SK-N-SH (cell line): ENCODE results near the gene PYY. TPM values are rescaled to one million over a fixed set of nuclear protein-coding genes. Genes with fewer than 3 reads are reported as not detected.
A peak's percentile ranks its signal among the peaks of the same experiment; 100 is the strongest.

ENCODE experiments used
- CTCF ChIA-PET: fragments of 300-600, 350-600 bp; formaldehyde crosslinking; extraction: SDS; loops from one replicate; lab custom pipeline; 2021; lab: Yijun Ruan, JAX
- POLR2A ChIA-PET: fragments of 350-600 bp; sonication (Branson Sonifier 250); formaldehyde crosslinking; extraction: SDS; loops from one replicate; lab custom pipeline; 2020; ENCODE audit warnings: antibody characterized with exemption, inconsistent platforms; lab: Yijun Ruan, JAX
- DNase-seq: peaks from one replicate; pipeline ENCODE4 v3.0.0; 2012
- H2AFZ ChIP-seq: fragments of 200-600 bp; sonication (generic); 2 replicates; pipeline ENCODE4 v1.8.1; 2016; ENCODE audit warnings: antibody characterized with exemption, mild to moderate bottlenecking, low read depth
- H3F3A ChIP-seq: fragments of 200-600 bp; sonication (generic); replicated peaks from 2 replicates; pipeline ENCODE3; 2016; ENCODE audit warnings: antibody characterized with exemption, mild to moderate bottlenecking; ENCODE audit not compliant: insufficient read depth
- H3K27ac ChIP-seq, 2 experiments: fragments of 200-500 bp in 1 of 2; fragments of 200-600 bp in 1 of 2; sonication (Bioruptor generic) in 1 of 2; sonication (generic), shearing (Covaris generic) in 1 of 2; 2 replicates each; pipeline versions ENCODE4 v1.5.1 to v1.6.1; 2014 to 2016; ENCODE audit warnings: low read depth in 2 of 2, inconsistent platforms in 1 of 2, low read length in 1 of 2, mild to moderate bottlenecking in 1 of 2, mixed read lengths in 1 of 2
- H3K27me3 ChIP-seq: fragments of 200-600 bp; sonication (generic), shearing (Covaris generic); 2 replicates; pipeline ENCODE4 v1.6.1; 2016; ENCODE audit warnings: mixed run types; ENCODE audit not compliant: insufficient read depth
- H3K36me3 ChIP-seq, 2 experiments: fragments of 200-500 bp in 1 of 2; fragments of 200-600 bp in 1 of 2; sonication (Bioruptor generic) in 1 of 2; sonication (generic) in 1 of 2; replicated peaks in 1 of 2; 2 replicates each; pipeline versions ENCODE3 to v1.5.1; 2014 to 2016; ENCODE audit warnings: low read length in 1 of 2, mild to moderate bottlenecking in 1 of 2; ENCODE audit not compliant: insufficient read depth in 2 of 2, control insufficient read depth in 1 of 2
- H3K4me1 ChIP-seq, 2 experiments: fragments of 200-500 bp in 1 of 2; fragments of 200-600 bp in 1 of 2; sonication (Bioruptor generic) in 1 of 2; sonication (generic), shearing (Covaris generic) in 1 of 2; 2 replicates each; pipeline versions ENCODE4 v1.5.1 to v1.6.1; 2014 to 2016; ENCODE audit warnings: low read depth in 1 of 2, low read length in 1 of 2, mixed run types in 1 of 2; ENCODE audit not compliant: insufficient read depth in 2 of 2, control insufficient read depth in 1 of 2
- H3K4me2 ChIP-seq: fragments of 200-600 bp; sonication (generic), shearing (Covaris generic); 2 replicates; pipeline ENCODE4 v1.6.1; 2017; ENCODE audit warnings: mixed run types
- H3K4me3 ChIP-seq, 2 experiments: fragments of 200-500 bp in 1 of 2; fragments of 200-600 bp in 1 of 2; sonication (Bioruptor generic) in 1 of 2; sonication (generic), shearing (Covaris generic) in 1 of 2; 2 replicates each; pipeline versions ENCODE4 v1.5.1 to v1.8.1; 2014 to 2016; ENCODE audit warnings: low read depth in 2 of 2, inconsistent platforms in 1 of 2, low read length in 1 of 2, mild to moderate bottlenecking in 1 of 2, mixed read lengths in 1 of 2, moderate library complexity in 1 of 2
- H3K79me2 ChIP-seq: fragments of 200-600 bp; sonication (generic); 2 replicates; pipeline ENCODE4 v1.8.1; 2017; ENCODE audit warnings: mild to moderate bottlenecking; ENCODE audit not compliant: insufficient read depth
- H3K9ac ChIP-seq: fragments of 200-600 bp; sonication (generic); 2 replicates; pipeline ENCODE4 v1.6.1; 2017; ENCODE audit warnings: mixed run types
- H3K9me2 ChIP-seq: fragments of 200-600 bp; sonication (generic); 2 replicates; pipeline ENCODE4 v1.6.1; 2017; ENCODE audit warnings: mixed run types
- H3K9me3 ChIP-seq: fragments of 200-600 bp; sonication (generic); 2 replicates; pipeline ENCODE4 v1.6.1; 2017; ENCODE audit warnings: mixed run types, mild to moderate bottlenecking, moderate library complexity
- H4K20me1 ChIP-seq: fragments of 200-600 bp; sonication (generic); 2 replicates; pipeline ENCODE4 v1.6.1; 2017; ENCODE audit warnings: mild to moderate bottlenecking, mixed run types; ENCODE audit not compliant: insufficient read depth
- JUND ChIP-seq: IDR thresholded peaks from 2 replicates; pipeline ENCODE4 v1.4.0; 2012
- RFX5 ChIP-seq: IDR thresholded peaks from 2 replicates; pipeline ENCODE4 v1.6.1; 2012; ENCODE audit warnings: mild to moderate bottlenecking, improper control_type of control experiment, low read length
- WGBS: methylation state at CpG from one replicate; pipeline ENCODE4 v1.1.6; 2017; ENCODE audit warnings: low lambda C conversion rate; 5-methylcytosine and 5-hydroxymethylcytosine counted together
- polyA plus RNA-seq, 3 experiments: library from polyadenylated mRNA; depleted of rRNA; stranded (reverse); fragments of >200 nt; gene quantifications; 2 replicates each; pipeline ENCODE4 v1.2.3, GENCODE V29; 2012

PYY gene
- polyA plus RNA-seq, 1 of the 3 experiments (the other 2 are of a cell fraction) = 0.21 TPM

- H3K36me3 ChIP-seq = no peaks in the 10 kb centered on the region
- H4K20me1 ChIP-seq = no peaks in the 10 kb centered on the region
- H3K27me3 ChIP-seq = no peaks in the 10 kb centered on the region; the same call in 1 of the 2 replicates
- ChIA-PET CTCF (interaction anchor here (1.0 to 23.5 kb wide), 9 partner anchors 9 to 210 kb away, joined by 3 to 344 read pairs (median 3); no protein-coding TSS in a partner anchor), POLR2A (interaction anchor here (1.1 kb wide), 1 partner anchor 102 kb away, joined by 4 read pairs; no protein-coding TSS in a partner anchor)
- peaks cover 16 to 25% of the 10 kb centered on the region in 2 experiments; a peak in 3 of 4 replicates for H3K4me1 ChIP-seq
- H3K4me2 ChIP-seq = peak overlapping the region; percentile 100
- H3K9me3 ChIP-seq = no peaks in the 10 kb centered on the region
- H3K9me2 ChIP-seq = no peaks in the 10 kb centered on the region
- 45% methylated on average over 3 of the region's 3 CpGs for WGBS
- H3K4me3 ChIP-seq = peak overlapping the region; percentile 66 to 91; a peak in 3 of 4 replicates
- peak overlapping the region in 1 of 2 experiments; percentile 91; a peak in 2 of 4 replicates for H3K27ac ChIP-seq
- H2AFZ ChIP-seq = no peak overlapping the region
- no peaks in the 10 kb centered on the region for H3K79me2 ChIP-seq
- DNase-seq = peak; percentile 68
- peak overlapping the region; percentile 54; the same call in 1 of the 2 replicates for H3K9ac ChIP-seq
- peaks cover 9% of the 10 kb centered on the region for H3F3A ChIP-seq
- no peak for TF ChIP-seq JUND
- TF ChIP-seq RFX5 = peak; percentile 27; the same call in 1 of the 2 replicates
Measured at GRCh38 chr17:43905400-43905984, 48.2 kb downstream of the PYY start.

Other genes with a start within 250 kb of the PYY start
- gene SOST, start 195.1 kb downstream of the PYY start, polyA plus RNA-seq (2012; rRNA removed) = not detected in 2 replicates
- 31.5 and 39.7 TPM in 2 replicates for gene DUSP3, start 175.0 kb downstream of the PYY start, polyA plus RNA-seq (2012; rRNA removed)
- 0.02 TPM in 2 replicates for gene CFAP97D1, start 173.5 kb downstream of the PYY start, polyA plus RNA-seq (2012; rRNA removed)
- 12.5 and 14.1 TPM in 2 replicates for gene MPP3, start 120.8 kb downstream of the PYY start, polyA plus RNA-seq (2012; rRNA removed)
- gene CD300LG, start 106.8 kb downstream of the PYY start, polyA plus RNA-seq (2012; rRNA removed) = not detected in 2 replicates
- gene MPP2, start 46.4 kb downstream of the PYY start, polyA plus RNA-seq (2012; rRNA removed) = 8.1 and 8.3 TPM in 2 replicates
- gene PPY, start 11.5 kb downstream of the PYY start, polyA plus RNA-seq (2012; rRNA removed) = not detected in 2 replicates
- 1.6 and 1.7 TPM in 2 replicates for gene NAGS, start 50.7 kb upstream of the PYY start, polyA plus RNA-seq (2012; rRNA removed)
- gene TMEM101, start 61.0 kb upstream of the PYY start, polyA plus RNA-seq (2012; rRNA removed) = 62.9 and 63.6 TPM in 2 replicates
- gene LSM12, start 112.7 kb upstream of the PYY start, polyA plus RNA-seq (2012; rRNA removed) = 26.6 and 31.3 TPM in 2 replicates
- 158 and 166 TPM in 2 replicates for gene G6PC3, start 116.8 kb upstream of the PYY start, polyA plus RNA-seq (2012; rRNA removed)
- 19.0 and 21.0 TPM in 2 replicates for gene HDAC5, start 169.7 kb upstream of the PYY start, polyA plus RNA-seq (2012; rRNA removed)
- 3.2 and 4.0 TPM in 2 replicates for gene HROB, start 188.0 kb upstream of the PYY start, polyA plus RNA-seq (2012; rRNA removed)
- not detected in 2 replicates for gene ASB16, start 216.8 kb upstream of the PYY start, polyA plus RNA-seq (2012; rRNA removed)
- gene TMUB2, start 233.0 kb upstream of the PYY start, polyA plus RNA-seq (2012; rRNA removed) = 49.5 and 62.2 TPM in 2 replicates
- 47.7 and 57.9 TPM in 2 replicates for gene ATXN7L3, start 245.9 kb upstream of the PYY start, polyA plus RNA-seq (2012; rRNA removed)